Vagina (tissue), 2 donors: ENCODE data around the gene GSKIP.
"Not testable (repeated sequence)": the region's sequence is repeated elsewhere in the genome, so short reads cannot be mapped to it uniquely, and the experiment has no call there.

Source experiments
- POLR2A ChIP-seq, 2 donors: fragments of 450-650 bp; IDR thresholded peaks; one replicate each; pipeline ENCODE4 v1.6.1; 2017; ENCODE audit warnings: antibody characterized with exemption in 2 of 2, mild to moderate bottlenecking in 2 of 2, moderate library complexity in 2 of 2
- TF ChIP-seq, protein P1 (sequence below), 3 experiments: fragments of 450-650 bp in 2 of 3; fragments of 200-600 bp in 1 of 3; sonication (generic) in 1 of 3; IDR thresholded peaks; one replicate each; pipeline ENCODE4 v1.5.1; 2017 to 2019; ENCODE audit warnings: antibody characterized with exemption in 3 of 3, mild to moderate bottlenecking in 2 of 3, moderate library complexity in 2 of 3

DNA sequence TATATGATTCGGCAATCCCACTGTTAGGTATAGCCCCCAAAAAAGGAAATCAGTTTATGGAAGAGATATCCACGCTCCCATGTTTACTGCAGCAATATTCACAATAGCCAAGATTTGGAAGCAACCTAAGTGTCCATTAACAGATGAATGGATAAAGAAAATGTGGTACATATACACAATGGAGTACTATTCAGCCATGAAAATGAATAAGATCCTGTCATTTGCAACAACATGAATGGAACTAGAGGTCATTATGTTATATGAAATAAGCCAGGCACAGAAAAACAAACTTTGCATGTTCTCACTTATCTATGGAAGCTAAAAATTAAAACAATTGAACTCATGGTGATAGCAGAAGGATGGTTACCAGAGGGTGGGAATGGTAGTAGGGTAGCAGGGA is 15.4 kb upstream of the GSKIP start:
- not testable (repeated sequence) for TF ChIP-seq POLR2A (IDR thresholded peaks at IDR 0.05)
- TF ChIP-seq, protein P1, sequence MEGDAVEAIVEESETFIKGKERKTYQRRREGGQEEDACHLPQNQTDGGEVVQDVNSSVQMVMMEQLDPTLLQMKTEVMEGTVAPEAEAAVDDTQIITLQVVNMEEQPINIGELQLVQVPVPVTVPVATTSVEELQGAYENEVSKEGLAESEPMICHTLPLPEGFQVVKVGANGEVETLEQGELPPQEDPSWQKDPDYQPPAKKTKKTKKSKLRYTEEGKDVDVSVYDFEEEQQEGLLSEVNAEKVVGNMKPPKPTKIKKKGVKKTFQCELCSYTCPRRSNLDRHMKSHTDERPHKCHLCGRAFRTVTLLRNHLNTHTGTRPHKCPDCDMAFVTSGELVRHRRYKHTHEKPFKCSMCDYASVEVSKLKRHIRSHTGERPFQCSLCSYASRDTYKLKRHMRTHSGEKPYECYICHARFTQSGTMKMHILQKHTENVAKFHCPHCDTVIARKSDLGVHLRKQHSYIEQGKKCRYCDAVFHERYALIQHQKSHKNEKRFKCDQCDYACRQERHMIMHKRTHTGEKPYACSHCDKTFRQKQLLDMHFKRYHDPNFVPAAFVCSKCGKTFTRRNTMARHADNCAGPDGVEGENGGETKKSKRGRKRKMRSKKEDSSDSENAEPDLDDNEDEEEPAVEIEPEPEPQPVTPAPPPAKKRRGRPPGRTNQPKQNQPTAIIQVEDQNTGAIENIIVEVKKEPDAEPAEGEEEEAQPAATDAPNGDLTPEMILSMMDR (IDR thresholded peaks at IDR 0.05), result not testable (repeated sequence)
